A549 (cell line): ENCODE data around the gene PDSS2. TPM values are rescaled to one million over a fixed set of nuclear protein-coding genes. Genes with fewer than 3 reads are reported as not detected.

Experiments used
- ATAC-seq, 2 experiments: fragments of 200-7000 bp in 1 of 2; fragments of >200 bp in 1 of 2; cut with Nextera tagmentation in 1 of 2; cut with Tn5 transposase in 1 of 2; 3 replicates each; pipeline versions ENCODE4 v1.8.0 to v1.9.1; 2018 to 2020; ENCODE audit warnings: mild to moderate bottlenecking in 1 of 2, moderate library complexity in 1 of 2
- CTCF ChIA-PET: fragments of 300-600 bp; sonication (Branson Sonifier 250); formaldehyde crosslinking; extraction: SDS; loops from one replicate; lab custom pipeline; 2021; ENCODE audit warnings: antibody characterized with exemption, inconsistent platforms; lab: Yijun Ruan, JAX
- POLR2A ChIA-PET: fragments of 350-600 bp; formaldehyde crosslinking; extraction: SDS; loops from one replicate; lab custom pipeline; 2021; ENCODE audit warnings: antibody characterized with exemption, inconsistent platforms; lab: Yijun Ruan, JAX
- DNase-seq, 2 experiments: peaks; one replicate each; pipeline versions ENCODE4 v3.0.0 to v3.0.0-alpha.2; 2011 to 2016; ENCODE audit warnings: low read depth in 1 of 2, low spot score in 1 of 2
- FAIRE-seq: peaks from 2 replicates; lab custom pipeline; 2011; peaks lifted over from hg19 to GRCh38; lab: Jason Lieb, UNC
- H3K27ac ChIP-seq, 2 experiments: fragments of >200 bp; sonication (Bioruptor Twin); formaldehyde crosslinking; 3 replicates each; pipeline ENCODE4 v1.5.1; 2016 to 2017
- H3K4me1 ChIP-seq: fragments of >200 bp; sonication (Bioruptor Twin); formaldehyde crosslinking; 3 replicates; pipeline ENCODE4 v1.6.1; 2016
- H3K4me2 ChIP-seq: fragments of >200 bp; sonication (Bioruptor Twin); formaldehyde crosslinking; 3 replicates; pipeline ENCODE4 v1.6.1; 2016
- H3K4me3 ChIP-seq: fragments of >200 bp; sonication (Bioruptor Twin); formaldehyde crosslinking; 3 replicates; pipeline ENCODE4 v1.5.1; 2016
- H3K9me3 ChIP-seq: fragments of >200 bp; sonication (Bioruptor Twin); formaldehyde crosslinking; 3 replicates; pipeline ENCODE4 v1.6.1; 2016
- BHLHE40 ChIP-seq: IDR thresholded peaks from 2 replicates; pipeline ENCODE4 v1.6.1; 2012; ENCODE audit warnings: low read depth, low read length, inconsistent platforms
- CHD2 ChIP-seq: fragments of 150-350 bp; IDR thresholded peaks from 2 replicates; pipeline ENCODE4 v1.6.1; 2014; ENCODE audit warnings: low read length; ENCODE audit not compliant: partially characterized antibody
- CTCF ChIP-seq: fragments of >200 bp; sonication (Bioruptor Twin); formaldehyde crosslinking; IDR thresholded peaks from 3 replicates; pipeline ENCODE4 v1.5.1; 2016
- E2F6 ChIP-seq: IDR thresholded peaks from 2 replicates; pipeline ENCODE4 v1.6.1; 2012; ENCODE audit warnings: low read depth, borderline replicate concordance
- EHF ChIP-seq: fragments of 250-450 bp; sonication (Bioruptor Pico); IDR thresholded peaks from 2 replicates; pipeline ENCODE4 v1.5.0; 2020; ENCODE audit warnings: mild to moderate bottlenecking
- EHMT2 ChIP-seq: fragments of 200-600 bp; sonication (generic); IDR thresholded peaks from 2 replicates; pipeline ENCODE4 v1.6.1; 2016; ENCODE audit warnings: antibody characterized with exemption, low read depth, mild to moderate bottlenecking, moderate library complexity
- ESRRA ChIP-seq: fragments of 150-350 bp; IDR thresholded peaks from 2 replicates; pipeline ENCODE4 v1.6.1; 2014; ENCODE audit warnings: mild to moderate bottlenecking, low read length, borderline replicate concordance
- GATA3 ChIP-seq: IDR thresholded peaks from 2 replicates; pipeline ENCODE4 v1.6.1; 2012; ENCODE audit warnings: borderline replicate concordance
- HES2 ChIP-seq: fragments of >200 bp; sonication (Bioruptor Twin); formaldehyde crosslinking; IDR thresholded peaks from 2 replicates; pipeline ENCODE4 v1.6.1; 2016
- JUN ChIP-seq, 2 experiments: fragments of >200 bp; sonication (Bioruptor Twin); formaldehyde crosslinking; IDR thresholded peaks; 2 replicates in 1 of 2; 3 replicates in 1 of 2; pipeline ENCODE4 v1.6.1; 2016 to 2017
- JUNB ChIP-seq: fragments of >200 bp; sonication (Bioruptor Twin); formaldehyde crosslinking; IDR thresholded peaks from 2 replicates; pipeline ENCODE4 v1.6.1; 2016
- KDM5A ChIP-seq: fragments of 200-600 bp; sonication (generic); IDR thresholded peaks from 2 replicates; pipeline ENCODE4 v1.6.1; 2016; ENCODE audit warnings: antibody characterized with exemption, mild to moderate bottlenecking
- MAFK ChIP-seq: fragments of 450-650 bp; IDR thresholded peaks from 2 replicates; pipeline ENCODE4 v1.6.1; 2014; ENCODE audit not compliant: partially characterized antibody
- NPAS2 ChIP-seq: fragments of 250-450 bp; sonication (Bioruptor Pico); IDR thresholded peaks from 2 replicates; pipeline ENCODE4 v1.8.0; 2022; ENCODE audit warnings: mild to moderate bottlenecking, moderate library complexity, borderline replicate concordance
- NR3C1 ChIP-seq: fragments of >200 bp; sonication (Bioruptor Twin); formaldehyde crosslinking; IDR thresholded peaks from 3 replicates; pipeline ENCODE4 v1.6.1; 2017
- PHF8 ChIP-seq: fragments of 200-600 bp; sonication (generic); IDR thresholded peaks from 2 replicates; pipeline ENCODE4 v1.6.1; 2016; ENCODE audit warnings: low read depth, mild to moderate bottlenecking, antibody characterized with exemption, moderate library complexity, borderline replicate concordance
- POLR2A ChIP-seq: IDR thresholded peaks from 2 replicates; pipeline ENCODE4 v1.6.1; 2012; ENCODE audit warnings: mild to moderate bottlenecking, low read length
- RAD21 ChIP-seq, 2 experiments: fragments of >200 bp in 1 of 2; sonication (Bioruptor Twin) in 1 of 2; formaldehyde crosslinking in 1 of 2; IDR thresholded peaks in 1 of 2; conservative IDR thresholded peaks in 1 of 2; 2 replicates in 1 of 2; 3 replicates in 1 of 2; pipeline ENCODE4 v1.6.1; 2012 to 2018; ENCODE audit warnings: inconsistent platforms in 1 of 2
- RARB ChIP-seq: fragments of 250-450 bp; sonication (Bioruptor Pico); IDR thresholded peaks from 2 replicates; pipeline ENCODE4 v1.8.0; 2021; ENCODE audit warnings: mild to moderate bottlenecking, moderate library complexity
- RNF2 ChIP-seq: fragments of 200-600 bp; sonication (generic); IDR thresholded peaks from 2 replicates; pipeline ENCODE4 v1.6.1; 2016; ENCODE audit warnings: low read depth, mild to moderate bottlenecking, antibody characterized with exemption, moderate library complexity, borderline replicate concordance
- SMC3 ChIP-seq: fragments of >200 bp; sonication (Bioruptor Twin); formaldehyde crosslinking; IDR thresholded peaks from 3 replicates; pipeline ENCODE4 v1.6.1; 2018; ENCODE audit warnings: inconsistent platforms
- ZSCAN20 ChIP-seq: fragments of 250-450 bp; sonication (Bioruptor Pico); IDR thresholded peaks from 2 replicates; pipeline ENCODE4 v1.8.0; 2022; ENCODE audit warnings: mild to moderate bottlenecking, moderate library complexity
- WGBS: methylation state at CpG from one replicate; pipeline ENCODE4 v1.1.6; 2017; ENCODE audit errors: missing lambda C conversion rate; 5-methylcytosine and 5-hydroxymethylcytosine counted together
- polyA plus RNA-seq, 4 experiments: library from polyadenylated mRNA; depleted of rRNA in 3 of 4; stranded (reverse); fragments of >200 nt; fragmentation: RNase III in 1 of 4; extraction: RNeasy Plus Mini Kit Qiagen cat#74134 plus additional on column Dnase treatment in 1 of 4; gene quantifications; 2 replicates in 3 of 4; 3 replicates in 1 of 4; pipeline ENCODE4 v1.2.3, GENCODE V29; 2011 to 2017
- TF ChIP-seq, protein P1 (sequence below): IDR thresholded peaks from 2 replicates; pipeline ENCODE4 v1.6.1; 2012
- TF ChIP-seq, protein P2 (sequence below): fragments of 250-450 bp; sonication (Bioruptor Pico); IDR thresholded peaks from 2 replicates; pipeline ENCODE4 v1.5.0; 2020; ENCODE audit warnings: low read depth, mild to moderate bottlenecking, moderate library complexity

PDSS2 gene
- polyA plus RNA-seq, 2 of the 4 experiments (the other 2 are of a cell fraction) = 7.2 to 17.3 TPM

DNA sequence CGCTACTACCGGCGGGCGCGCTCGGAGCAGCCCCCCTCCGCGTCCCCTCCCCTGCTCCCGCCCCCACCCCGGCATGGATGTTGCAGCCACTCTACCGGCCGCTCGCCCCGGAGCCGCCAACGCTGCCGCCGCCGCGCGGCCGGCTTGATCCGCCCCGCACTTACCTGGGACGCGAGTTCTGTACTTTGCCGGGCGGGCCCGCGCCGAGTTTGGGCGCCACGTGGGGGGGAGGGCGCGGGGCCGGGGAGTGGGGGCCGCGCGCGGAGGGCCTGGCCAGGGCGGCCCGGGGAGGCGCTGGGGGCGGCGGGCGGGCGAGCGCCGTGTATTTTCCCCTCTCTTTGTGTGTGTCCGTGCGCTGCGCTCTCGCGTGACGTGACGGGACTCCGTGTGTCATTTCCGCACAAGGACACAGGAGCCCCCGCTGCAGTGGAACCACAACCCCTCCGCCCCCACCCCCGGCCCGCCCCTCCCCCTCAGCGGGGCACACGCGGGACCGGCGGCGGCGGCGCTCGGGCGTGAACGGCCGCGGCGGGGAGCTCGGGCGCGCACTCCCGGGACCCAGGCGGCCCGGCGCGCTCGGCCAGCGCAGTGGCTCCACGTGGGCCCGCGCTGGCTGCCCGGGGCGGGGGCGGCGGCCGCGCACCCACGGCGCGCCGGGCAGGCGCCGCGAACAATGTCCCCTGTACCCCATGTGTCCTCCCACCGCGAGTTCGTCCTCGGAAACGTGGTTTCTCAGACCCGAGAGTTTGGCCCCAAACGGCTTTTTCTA lies 344.3 kb downstream of the PDSS2 start, which contains the start of gene BEND3:
BEND3 (minus strand) TSS at position 590 of the 769 bp plus-strand sequence. CDS start 16,230 bp downstream, outside the sequence.
- ChIA-PET CTCF (interaction anchor here (0.9 to 1.0 kb wide), 2 partner anchors 9 to 11 kb away, joined by 3 to 7 read pairs; no protein-coding TSS in a partner anchor), POLR2A (interaction anchor here (1.1 to 1.2 kb wide), 2 partner anchors 344 to 842 kb away, joined by 3 to 5 read pairs; partner anchors contain the start of gene PDSS2)
- Histone ChIP-seq H3K4me1 (peaks cover 10% of the 10 kb centered on the region), H3K4me3 (peak within 1 kb of the TSS; percentile 97), H3K4me2 (peak within 1 kb of the TSS; percentile 81), H3K9me3 (no peaks in the 10 kb centered on the region), H3K27ac (peak within 1 kb of the TSS; percentile 97 to 100)
- FAIRE-seq (no peak), ATAC-seq (peak; percentile 17 to 58; a peak in 4 of 6 replicates), DNase-seq (peak in 1 of 2 experiments; percentile 42)
- no CpG with 5 or more reads among the region's 109 CpGs for WGBS
- TF ChIP-seq POLR2A (0 out of 2 replicates have a peak, but pooled peaks have one; percentile 3), ZSCAN20 (CRISPR knock-in tag) (no peak), NR3C1 (no peak)

DNA sequence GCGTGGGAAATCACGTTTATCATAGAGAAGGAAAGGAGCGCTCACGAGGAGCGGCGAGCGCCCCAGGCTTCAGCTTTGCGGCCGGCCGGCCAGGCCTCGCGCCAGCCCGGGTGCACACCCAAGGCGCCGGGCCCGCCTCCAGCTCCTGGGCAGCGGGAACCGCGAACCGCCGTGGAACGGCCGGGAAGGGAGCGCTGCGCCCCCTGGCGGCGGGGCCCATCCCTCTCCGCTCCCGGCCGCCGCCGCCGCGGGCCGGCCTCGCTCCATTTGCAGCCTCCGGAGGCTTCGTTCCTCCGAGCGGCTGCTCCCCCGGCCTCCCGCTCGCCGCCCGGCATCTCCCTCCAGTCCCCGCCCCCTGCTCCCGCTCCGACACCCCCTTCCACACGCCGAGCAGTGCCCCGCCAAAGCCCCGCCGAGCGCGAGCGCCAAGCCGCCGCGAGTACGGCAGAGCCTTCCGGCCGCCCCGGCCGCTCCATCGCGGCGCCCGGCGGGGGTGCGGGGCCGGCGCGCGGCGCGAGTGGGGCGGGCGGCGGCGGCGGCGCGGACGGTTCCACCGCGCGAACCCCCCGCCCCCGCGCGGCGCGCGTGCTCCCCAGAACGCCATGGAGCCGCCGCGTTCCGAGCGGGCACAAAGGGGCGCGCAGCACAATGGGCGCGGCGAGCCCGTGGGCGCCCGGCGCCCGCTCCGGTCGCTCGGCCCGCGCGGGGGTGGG lies 345.0 kb downstream of the PDSS2 start:
- no peak for TF ChIP-seq CHD2
- TF ChIP-seq JUNB = no peak
- no peak for TF ChIP-seq GATA3
- no peak for TF ChIP-seq HES2
- no peak for TF ChIP-seq RARB (CRISPR knock-in tag)
- no peak for TF ChIP-seq NPAS2 (CRISPR knock-in tag)
- no peak for TF ChIP-seq RNF2
- peak; percentile 23 to 48; a peak in 3 of 5 replicates for TF ChIP-seq RAD21 (conservative IDR thresholded peaks at IDR 0.05 in 1 of 2, IDR thresholded peaks at IDR 0.05 in 1 of 2)
- peak in 1 of 2 experiments; percentile 27; a peak in 1 of 5 replicates for TF ChIP-seq JUN (IDR thresholded peaks at IDR 0.05)
- no peak for TF ChIP-seq KDM5A
- TF ChIP-seq CTCF = peak; percentile 85
- TF ChIP-seq POLR2A = no peak; the same call in 1 of the 2 replicates
- TF ChIP-seq MAFK = no peak
- TF ChIP-seq EHF (CRISPR knock-in tag) = no peak
- TF ChIP-seq PHF8 = no peak
- no peak for TF ChIP-seq ESRRA
- TF ChIP-seq E2F6 = 0 out of 2 replicates have a peak, but pooled peaks have one; percentile 29
- TF ChIP-seq BHLHE40 = no peak
- TF ChIP-seq, protein P1, sequence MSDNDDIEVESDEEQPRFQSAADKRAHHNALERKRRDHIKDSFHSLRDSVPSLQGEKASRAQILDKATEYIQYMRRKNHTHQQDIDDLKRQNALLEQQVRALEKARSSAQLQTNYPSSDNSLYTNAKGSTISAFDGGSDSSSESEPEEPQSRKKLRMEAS = peak; percentile 53; the same call in 1 of the 2 replicates
- TF ChIP-seq, protein P2, sequence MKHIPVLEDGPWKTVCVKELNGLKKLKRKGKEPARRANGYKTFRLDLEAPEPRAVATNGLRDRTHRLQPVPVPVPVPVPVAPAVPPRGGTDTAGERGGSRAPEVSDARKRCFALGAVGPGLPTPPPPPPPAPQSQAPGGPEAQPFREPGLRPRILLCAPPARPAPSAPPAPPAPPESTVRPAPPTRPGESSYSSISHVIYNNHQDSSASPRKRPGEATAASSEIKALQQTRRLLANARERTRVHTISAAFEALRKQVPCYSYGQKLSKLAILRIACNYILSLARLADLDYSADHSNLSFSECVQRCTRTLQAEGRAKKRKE (CRISPR knock-in tag) = no peak
- TF ChIP-seq EHMT2 = no peak
- peak; percentile 70 for TF ChIP-seq SMC3
- ChIA-PET CTCF (interaction anchor here (0.6 to 1.4 kb wide), 21 partner anchors 10 to 775 kb away, joined by 3 to 7 read pairs (median 3); no protein-coding TSS in a partner anchor), POLR2A (interaction anchor here (0.8 kb wide), 2 partner anchors 17 to 779 kb away, joined by 3 to 4 read pairs; no protein-coding TSS in a partner anchor)
- Histone ChIP-seq H3K27ac (peak overlapping the region; percentile 97 to 100), H3K4me3 (peak overlapping the region; percentile 97), H3K9me3 (no peaks in the 10 kb centered on the region), H3K4me2 (peak overlapping the region; percentile 81), H3K4me1 (peaks cover 10% of the 10 kb centered on the region)
- ATAC-seq (peak; percentile 84 to 88), FAIRE-seq (no peak), DNase-seq (peak; percentile 68 to 78)
- WGBS = 0% methylated on average over 2 of the region's 116 CpGs
